ENCODE data around the gene JAM3. TPM values are rescaled to one million over a fixed set of nuclear protein-coding genes. Genes with fewer than 3 reads are reported as not detected.

JAM3 gene
- total RNA-seq, 2 donors from 2014 or later: 2.9 to 5.7 TPM

GRCh38 chr11:134044514-134045284 is 24.2 kb upstream of the JAM3 start:
- DNase-seq (ENCODE audit: low spot score) (no peak), ATAC-seq (no peak)
- no peaks in the 10 kb centered on the region for H3K9me3 Mint-ChIP-seq
- H3K27me3 Mint-ChIP-seq: peaks cover 30 to 38% of the 10 kb centered on the region in 2 donors
- no peak overlapping the region for H3K27ac Mint-ChIP-seq
- H3K4me1 Mint-ChIP-seq (ENCODE audit: low read depth in 2 of 2): no peaks in the 10 kb centered on the region
- H3K36me3 Mint-ChIP-seq: no peaks in the 10 kb centered on the region
- H3K4me3 Mint-ChIP-seq: no peak overlapping the region

- H3K4me1 Mint-ChIP-seq (ENCODE audit: low read depth in 2 of 2): peaks cover 0 to 4% of the 10 kb centered on the region in 2 donors
- no peaks in the 10 kb centered on the region for H3K36me3 Mint-ChIP-seq
- H3K27ac Mint-ChIP-seq: peak overlapping the region in 1 of 2 donors; percentile 74
- DNase-seq (ENCODE audit: low spot score): no peak
- no peak for ATAC-seq
- H3K27me3 Mint-ChIP-seq: peaks cover 30 to 38% of the 10 kb centered on the region in 2 donors
- no peak overlapping the region for H3K4me3 Mint-ChIP-seq
- H3K9me3 Mint-ChIP-seq: no peaks in the 10 kb centered on the region
Observed at GRCh38 chr11:134045799-134046635, 22.9 kb upstream of the JAM3 start.

- H3K36me3 Mint-ChIP-seq: no peaks in the 10 kb centered on the region
- H3K4me1 Mint-ChIP-seq (ENCODE audit: low read depth in 2 of 2): peaks cover 0 to 4% of the 10 kb centered on the region in 2 donors
- no peak overlapping the region for H3K4me3 Mint-ChIP-seq
- DNase-seq (ENCODE audit: low spot score) (no peak), ATAC-seq (no peak)
- H3K27me3 Mint-ChIP-seq: peaks cover 30 to 38% of the 10 kb centered on the region in 2 donors
- peak overlapping the region in 1 of 2 donors; percentile 74 for H3K27ac Mint-ChIP-seq
- H3K9me3 Mint-ChIP-seq: no peaks in the 10 kb centered on the region
Observed at GRCh38 chr11:134046681-134047449, 22.0 kb upstream of the JAM3 start.

GRCh38 chr11:134047586-134047999 is 21.3 kb upstream of the JAM3 start:
- DNase-seq (ENCODE audit: low spot score) (no peak), ATAC-seq (no peak)
- H3K27me3 Mint-ChIP-seq: peaks cover 30 to 38% of the 10 kb centered on the region in 2 donors
- peaks cover 0 to 4% of the 10 kb centered on the region in 2 donors for H3K4me1 Mint-ChIP-seq (ENCODE audit: low read depth in 2 of 2)
- H3K36me3 Mint-ChIP-seq: no peaks in the 10 kb centered on the region
- no peak overlapping the region for H3K4me3 Mint-ChIP-seq
- H3K9me3 Mint-ChIP-seq: no peaks in the 10 kb centered on the region
- H3K27ac Mint-ChIP-seq: no peak overlapping the region

- H3K4me3 Mint-ChIP-seq: no peak overlapping the region
- ATAC-seq: no peak
- H3K27ac Mint-ChIP-seq: no peak overlapping the region
Observed at GRCh38 chr11:134048028-134048427, 20.8 kb upstream of the JAM3 start.

GRCh38 chr11:134049303-134049702 is 19.6 kb upstream of the JAM3 start:
- Mint-ChIP-seq H3K27me3 (peaks cover 34 to 38% of the 10 kb centered on the region in 2 donors), H3K9me3 (no peaks in the 10 kb centered on the region), H3K36me3 (no peaks in the 10 kb centered on the region), H3K27ac (no peak overlapping the region), H3K4me1 (ENCODE audit: low read depth in 2 of 2) (peaks cover 0 to 4% of the 10 kb centered on the region in 2 donors), H3K4me3 (no peak overlapping the region)
- no peak for ATAC-seq
- DNase-seq (ENCODE audit: low spot score): peak; percentile 29

More at GRCh38 chr11:134048028-134048427, 20.8 kb upstream of the JAM3 start:
- Mint-ChIP-seq H3K9me3 (no peaks in the 10 kb centered on the region), H3K4me1 (ENCODE audit: low read depth in 2 of 2) (peaks cover 0 to 4% of the 10 kb centered on the region in 2 donors), H3K36me3 (no peaks in the 10 kb centered on the region), H3K27me3 (peaks cover 31 to 38% of the 10 kb centered on the region in 2 donors)
- no peak for DNase-seq (ENCODE audit: low spot score)

- Mint-ChIP-seq H3K4me3 (no peak overlapping the region), H3K27me3 (peaks cover 29 to 33% of the 10 kb centered on the region in 2 donors), H3K4me1 (ENCODE audit: low read depth in 2 of 2) (peaks cover 0 to 4% of the 10 kb centered on the region in 2 donors), H3K27ac (no peak overlapping the region), H3K9me3 (no peaks in the 10 kb centered on the region), H3K36me3 (no peaks in the 10 kb centered on the region)
- DNase-seq (ENCODE audit: low spot score) (peak; percentile 75), ATAC-seq (peak; percentile 85 to 90)
Observed at GRCh38 chr11:134050541-134051383, 18.1 kb upstream of the JAM3 start.

- Mint-ChIP-seq H3K9me3 (no peaks in the 10 kb centered on the region), H3K36me3 (no peaks in the 10 kb centered on the region), H3K27me3 (peaks cover 13 to 23% of the 10 kb centered on the region in 2 donors), H3K4me1 (ENCODE audit: low read depth in 2 of 2) (peaks cover 0 to 4% of the 10 kb centered on the region in 2 donors), H3K27ac (no peak overlapping the region), H3K4me3 (no peak overlapping the region)
- no peak for DNase-seq (ENCODE audit: low spot score)
- no peak for ATAC-seq
Observed at GRCh38 chr11:134052395-134052987, 16.4 kb upstream of the JAM3 start.

GRCh38 chr11:134052988-134053945 is 15.6 kb upstream of the JAM3 start:
- Mint-ChIP-seq H3K4me1 (ENCODE audit: low read depth in 2 of 2) (peaks cover 4 to 5% of the 10 kb centered on the region in 2 donors), H3K36me3 (no peaks in the 10 kb centered on the region), H3K9me3 (no peaks in the 10 kb centered on the region), H3K27ac (no peak overlapping the region), H3K27me3 (peaks cover 14 to 22% of the 10 kb centered on the region in 2 donors), H3K4me3 (no peak overlapping the region)
- DNase-seq (ENCODE audit: low spot score) (no peak), ATAC-seq (no peak)

- Mint-ChIP-seq H3K4me3 (no peak overlapping the region), H3K4me1 (ENCODE audit: low read depth in 2 of 2) (peaks cover 4 to 5% of the 10 kb centered on the region in 2 donors), H3K27ac (no peak overlapping the region), H3K36me3 (no peaks in the 10 kb centered on the region), H3K9me3 (no peaks in the 10 kb centered on the region), H3K27me3 (peaks cover 15 to 19% of the 10 kb centered on the region in 2 donors)
- DNase-seq (ENCODE audit: low spot score): no peak
- no peak for ATAC-seq
Observed at GRCh38 chr11:134055029-134055428, 13.8 kb upstream of the JAM3 start.

- Mint-ChIP-seq H3K4me3 (no peak overlapping the region), H3K27ac (no peak overlapping the region), H3K9me3 (no peaks in the 10 kb centered on the region), H3K36me3 (no peaks in the 10 kb centered on the region), H3K27me3 (peaks cover 24 to 35% of the 10 kb centered on the region in 2 donors), H3K4me1 (ENCODE audit: low read depth in 2 of 2) (peaks cover 0 to 5% of the 10 kb centered on the region in 2 donors)
- DNase-seq (ENCODE audit: low spot score): no peak
- no peak for ATAC-seq
Observed at GRCh38 chr11:134060316-134060715, 8.6 kb upstream of the JAM3 start.
